ENCODE measurements around the gene FLT3. TPM values are rescaled to one million over a fixed set of nuclear protein-coding genes. Genes with fewer than 3 reads are reported as not detected.

The FLT3 gene
- total RNA-seq, 3 donors from 2014 or later, result 0.98 to 1.4 (median 1.3) TPM

DNA sequence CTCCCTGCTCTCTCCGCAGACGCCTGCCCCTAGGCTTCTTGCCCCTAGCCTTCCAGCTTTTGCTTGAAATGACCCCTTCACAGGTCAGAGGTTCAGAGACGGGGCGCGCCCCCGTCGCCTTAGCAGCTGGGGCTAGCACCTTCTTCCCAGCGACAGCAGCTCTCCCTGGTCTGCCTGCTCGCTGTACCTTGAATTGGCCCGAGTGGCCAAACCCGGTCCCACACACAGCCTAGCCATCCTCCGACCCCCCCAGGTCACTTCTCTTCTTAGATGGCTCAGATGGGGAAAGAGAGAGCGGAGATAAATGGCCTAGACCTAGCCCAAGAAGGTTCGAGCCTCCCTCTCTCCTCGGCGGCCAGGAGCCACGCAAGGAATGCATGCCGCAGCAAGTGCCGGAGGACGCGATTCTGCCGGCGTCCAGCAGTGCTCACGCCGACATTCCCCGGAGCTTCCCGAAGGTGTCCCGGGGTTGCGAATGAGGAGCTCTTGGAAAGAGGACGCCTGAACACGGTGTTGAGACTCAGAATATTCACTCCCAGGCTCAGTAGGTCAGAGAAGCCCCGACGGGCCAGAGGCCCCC lies 132.6 kb downstream of the FLT3 start:
- no peaks in the 10 kb centered on the region for H3K36me3 ChIP-seq
- no peak overlapping the region for H3K27ac ChIP-seq
- H3K9me3 ChIP-seq, result no peaks in the 10 kb centered on the region
- H3K4me1 ChIP-seq, result peaks cover 0 to 3% of the 10 kb centered on the region in 2 donors
- H3K4me3 ChIP-seq, result peak overlapping the region in 1 of 3 donors; percentile 41
- TF ChIP-seq CTCF (IDR thresholded peaks at IDR 0.05) (no peak), POLR2AphosphoS5 (IDR thresholded peaks at IDR 0.05) (no peak), POLR2A (IDR thresholded peaks at IDR 0.05) (no peak)
- H3K27me3 ChIP-seq, result peaks cover 4 to 100% of the 10 kb centered on the region in 2 donors
- no peak for DNase-seq (ENCODE audit: low spot score in 2 of 2)
- intact Hi-C loops (cut with DNase I; ENCODE audit: low total_unique reads), result no loop called here

- no peak for TF ChIP-seq CTCF (IDR thresholded peaks at IDR 0.05)
- peaks cover 0 to 3% of the 10 kb centered on the region in 2 donors for H3K4me1 ChIP-seq
- peaks cover 4 to 100% of the 10 kb centered on the region in 2 donors for H3K27me3 ChIP-seq
- H3K4me3 ChIP-seq, result no peak overlapping the region
- H3K9me3 ChIP-seq, result no peaks in the 10 kb centered on the region
- intact Hi-C loops (cut with DNase I; ENCODE audit: low total_unique reads), result no loop called here
- no peak overlapping the region for H3K27ac ChIP-seq
- H3K36me3 ChIP-seq, result no peaks in the 10 kb centered on the region
- no peak for DNase-seq (ENCODE audit: low spot score in 2 of 2)
These were observed 133.1 kb downstream of the FLT3 start for GRCh38 chr13:27967203-27967735.

- peaks cover 0 to 3% of the 10 kb centered on the region in 2 donors for H3K4me1 ChIP-seq
- no peaks in the 10 kb centered on the region for H3K9me3 ChIP-seq
- no peak for DNase-seq (ENCODE audit: low spot score in 2 of 2)
- peak overlapping the region in 1 of 3 donors; percentile 25 for H3K4me3 ChIP-seq
- no peak for TF ChIP-seq CTCF (IDR thresholded peaks at IDR 0.05)
- TF ChIP-seq POLR2A (IDR thresholded peaks at IDR 0.05), result no peak
- no peak for TF ChIP-seq POLR2AphosphoS5 (IDR thresholded peaks at IDR 0.05)
- intact Hi-C loops (cut with DNase I; ENCODE audit: low total_unique reads), result no loop called here
- H3K36me3 ChIP-seq, result no peaks in the 10 kb centered on the region
- H3K27me3 ChIP-seq, result peaks cover 4 to 95% of the 10 kb centered on the region in 2 donors
- no peak overlapping the region for H3K27ac ChIP-seq
These were observed 133.7 kb downstream of the FLT3 start for GRCh38 chr13:27966641-27967202.

DNA sequence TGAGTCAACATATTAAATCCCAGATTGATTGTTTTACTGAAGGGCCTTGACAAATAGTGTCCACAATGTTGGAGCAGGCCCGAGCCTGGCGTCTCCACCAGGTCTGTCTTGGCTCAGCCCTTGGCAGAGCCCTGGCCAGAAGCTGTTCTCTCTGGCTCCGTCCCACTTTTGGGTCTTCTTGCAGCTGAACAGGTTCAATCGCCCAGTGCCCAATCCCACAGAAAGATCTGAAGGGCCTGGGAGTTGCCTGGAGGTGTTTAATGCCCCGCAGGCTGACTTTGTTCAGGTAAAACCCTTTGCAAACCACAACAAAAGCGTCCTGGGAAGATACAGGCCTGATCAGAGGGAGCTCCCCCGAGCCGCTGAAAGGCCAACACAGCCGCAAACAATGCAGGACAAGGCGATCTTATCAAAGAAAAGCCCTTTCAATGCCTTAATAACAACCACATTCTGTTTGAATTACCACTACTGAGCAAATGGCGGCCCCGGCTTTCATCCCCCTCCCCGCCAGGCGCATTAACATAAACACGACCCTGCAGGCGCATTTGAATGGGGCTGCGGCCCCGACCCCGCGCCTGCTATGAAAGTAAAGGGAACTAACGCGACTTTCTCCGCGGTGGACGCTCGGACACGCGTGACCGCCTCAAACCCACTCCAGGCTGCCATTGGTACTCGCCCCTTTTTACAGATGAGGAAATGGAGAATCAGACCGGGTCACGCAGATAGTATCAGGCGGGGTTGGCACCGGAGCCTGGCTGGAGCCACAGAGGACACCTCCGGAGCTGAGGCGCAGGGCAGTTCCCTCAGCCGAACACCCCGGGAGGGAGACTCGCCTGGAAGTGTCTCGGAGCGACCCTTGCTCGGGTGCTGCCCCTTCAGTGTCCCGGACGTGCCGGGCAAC lies 134.4 kb downstream of the FLT3 start:
- peaks cover 4 to 95% of the 10 kb centered on the region in 2 donors for H3K27me3 ChIP-seq
- H3K4me3 ChIP-seq, result peak overlapping the region in 1 of 3 donors; percentile 25
- peaks cover 0 to 3% of the 10 kb centered on the region in 2 donors for H3K4me1 ChIP-seq
- no peaks in the 10 kb centered on the region for H3K9me3 ChIP-seq
- intact Hi-C loops (cut with DNase I; ENCODE audit: low total_unique reads), result no loop called here
- no peak for DNase-seq (ENCODE audit: low spot score in 2 of 2)
- no peak overlapping the region for H3K27ac ChIP-seq
- no peak for TF ChIP-seq POLR2AphosphoS5 (IDR thresholded peaks at IDR 0.05)
- no peak for TF ChIP-seq POLR2A (IDR thresholded peaks at IDR 0.05)
- no peak for TF ChIP-seq CTCF (IDR thresholded peaks at IDR 0.05)
- no peaks in the 10 kb centered on the region for H3K36me3 ChIP-seq
